ENCODE data around the gene GRIK1. TPM values are rescaled to one million over a fixed set of nuclear protein-coding genes. Genes with fewer than 3 reads are reported as not detected.

Gene GRIK1
- polyA plus RNA-seq, 1 donor (not counting 4 experiments of a cell fraction or from before 2014, with no cell fraction given), result not detected

- Histone ChIP-seq H3K4me1 (ENCODE audit: control insufficient read depth, extremely low read depth, insufficient read depth, low read length) (peaks cover 9% of the 10 kb centered on the region), H3K27me3 (ENCODE audit: control insufficient read depth, extremely low read depth, insufficient read depth, low read length) (no peaks in the 10 kb centered on the region), H3K9me3 (ENCODE audit: control insufficient read depth, low read depth, low read length) (no peaks in the 10 kb centered on the region), H3K36me3 (ENCODE audit: control insufficient read depth in 2 of 2, extremely low read depth in 1 of 2, insufficient read depth in 2 of 2, low read length in 2 of 2) (no peaks in the 10 kb centered on the region), H3K9me1 (ENCODE audit: control insufficient read depth, extremely low read depth, insufficient read depth, low read length) (no peaks in the 10 kb centered on the region), H4K20me1 (ENCODE audit: control insufficient read depth, extremely low read depth, insufficient read depth, low read length) (no peaks in the 10 kb centered on the region), H3K4me2 (ENCODE audit: control insufficient read depth, extremely low read depth, insufficient read depth, low read depth, low read length) (peak overlapping the region; percentile 59), H3K27ac (ENCODE audit: control insufficient read depth, insufficient read depth, low read length) (no peak overlapping the region), H2AFZ (ENCODE audit: control insufficient read depth, low read length) (no peak overlapping the region), H3K9ac (ENCODE audit: control insufficient read depth, extremely low read depth, insufficient read depth, low read length) (no peak overlapping the region), H3K4me3 (ENCODE audit: control insufficient read depth in 2 of 3, extremely low read depth in 1 of 3, insufficient read depth in 2 of 3, low read depth in 1 of 3, low read length in 3 of 3) (no peak overlapping the region), H3K79me2 (ENCODE audit: control insufficient read depth, insufficient read depth, low read length) (no peaks in the 10 kb centered on the region)
- dilution Hi-C loops (cut with MboI; ENCODE audit: extremely low pct_ligation_motif_present, low sequenced_read_pairs), result no loop called here
- DNase-seq (ENCODE audit: low read depth, low spot score), result no peak
- TF ChIP-seq CTCF (optimal IDR thresholded peaks at IDR 0.05 in 1 of 3, IDR thresholded peaks at IDR 0.05 in 1 of 3, conservative IDR thresholded peaks at IDR 0.05 in 1 of 3; ENCODE audit: extremely low read depth in 1 of 3, insufficient read depth in 2 of 3, low read length in 3 of 3), result no peak
- TF ChIP-seq EZH2 (IDR thresholded peaks at IDR 0.05; ENCODE audit: low read length), result no peak
- FAIRE-seq, result peak; percentile 29
These were observed 282.4 kb downstream of the GRIK1 start for GRCh38 chr21:29657240-29657989.

GRCh38 chr21:29656504-29657239 lies 283.1 kb downstream of the GRIK1 start:
- Histone ChIP-seq H3K4me2 (ENCODE audit: control insufficient read depth, extremely low read depth, insufficient read depth, low read depth, low read length) (peak overlapping the region; percentile 59), H3K4me3 (ENCODE audit: control insufficient read depth in 2 of 3, extremely low read depth in 1 of 3, insufficient read depth in 2 of 3, low read depth in 1 of 3, low read length in 3 of 3) (peak overlapping the region in 2 of 3 experiments; percentile 21 to 22), H3K79me2 (ENCODE audit: control insufficient read depth, insufficient read depth, low read length) (no peaks in the 10 kb centered on the region), H2AFZ (ENCODE audit: control insufficient read depth, low read length) (peak overlapping the region; percentile 50), H3K9me1 (ENCODE audit: control insufficient read depth, extremely low read depth, insufficient read depth, low read length) (no peaks in the 10 kb centered on the region), H3K27ac (ENCODE audit: control insufficient read depth, insufficient read depth, low read length) (peak overlapping the region; percentile 0), H4K20me1 (ENCODE audit: control insufficient read depth, extremely low read depth, insufficient read depth, low read length) (no peaks in the 10 kb centered on the region), H3K27me3 (ENCODE audit: control insufficient read depth, extremely low read depth, insufficient read depth, low read length) (no peaks in the 10 kb centered on the region), H3K9ac (ENCODE audit: control insufficient read depth, extremely low read depth, insufficient read depth, low read length) (no peak overlapping the region), H3K9me3 (ENCODE audit: control insufficient read depth, low read depth, low read length) (no peaks in the 10 kb centered on the region), H3K36me3 (ENCODE audit: control insufficient read depth in 2 of 2, extremely low read depth in 1 of 2, insufficient read depth in 2 of 2, low read length in 2 of 2) (no peaks in the 10 kb centered on the region), H3K4me1 (ENCODE audit: control insufficient read depth, extremely low read depth, insufficient read depth, low read length) (peaks cover 9% of the 10 kb centered on the region)
- TF ChIP-seq EZH2 (IDR thresholded peaks at IDR 0.05; ENCODE audit: low read length) (no peak), CTCF (optimal IDR thresholded peaks at IDR 0.05 in 1 of 3, IDR thresholded peaks at IDR 0.05 in 1 of 3, conservative IDR thresholded peaks at IDR 0.05 in 1 of 3; ENCODE audit: extremely low read depth in 1 of 3, insufficient read depth in 2 of 3, low read length in 3 of 3) (no peak)
- DNase-seq (ENCODE audit: low read depth, low spot score) (peak; percentile 1), FAIRE-seq (peak; percentile 56)
- dilution Hi-C loops (cut with MboI; ENCODE audit: extremely low pct_ligation_motif_present, low sequenced_read_pairs), result no loop called here

Measured in keratinocyte (primary cell).